Mucosa of stomach (tissue), 1 donor: ENCODE measurements around the gene MDM2.

Experiments used
- H3K27me3 ChIP-seq: one replicate; pipeline ENCODE4 v1.7.0; 2013; ENCODE audit warnings: mild to moderate bottlenecking, low read length; ENCODE audit not compliant: control insufficient read depth, insufficient read depth
- H3K36me3 ChIP-seq: one replicate; pipeline ENCODE4 v1.7.0; 2013; ENCODE audit warnings: low read length; ENCODE audit not compliant: control insufficient read depth, insufficient read depth
- H3K4me1 ChIP-seq: one replicate; pipeline ENCODE4 v1.7.0; 2013; ENCODE audit warnings: mild to moderate bottlenecking, low read length; ENCODE audit not compliant: control insufficient read depth, insufficient read depth
- H3K4me3 ChIP-seq: one replicate; pipeline ENCODE4 v1.7.0; 2013; ENCODE audit warnings: low read length
- H3K9ac ChIP-seq: one replicate; pipeline ENCODE4 v1.7.0; 2013; ENCODE audit warnings: mild to moderate bottlenecking, low read length, moderate library complexity
- H3K9me3 ChIP-seq: one replicate; pipeline ENCODE4 v1.7.0; 2013; ENCODE audit warnings: mild to moderate bottlenecking, low read length, moderate library complexity; ENCODE audit not compliant: control insufficient read depth
- donor health status: Pancreatic carcinoma.

The MDM2 gene

GRCh38 chr12:68893741-68894140, 85.8 kb downstream of the MDM2 start:
- Histone ChIP-seq H3K4me3 (no peak overlapping the region), H3K27me3 (no peaks in the 10 kb centered on the region), H3K4me1 (no peaks in the 10 kb centered on the region), H3K36me3 (no peaks in the 10 kb centered on the region), H3K9me3 (no peaks in the 10 kb centered on the region), H3K9ac (no peak overlapping the region)

DNA sequence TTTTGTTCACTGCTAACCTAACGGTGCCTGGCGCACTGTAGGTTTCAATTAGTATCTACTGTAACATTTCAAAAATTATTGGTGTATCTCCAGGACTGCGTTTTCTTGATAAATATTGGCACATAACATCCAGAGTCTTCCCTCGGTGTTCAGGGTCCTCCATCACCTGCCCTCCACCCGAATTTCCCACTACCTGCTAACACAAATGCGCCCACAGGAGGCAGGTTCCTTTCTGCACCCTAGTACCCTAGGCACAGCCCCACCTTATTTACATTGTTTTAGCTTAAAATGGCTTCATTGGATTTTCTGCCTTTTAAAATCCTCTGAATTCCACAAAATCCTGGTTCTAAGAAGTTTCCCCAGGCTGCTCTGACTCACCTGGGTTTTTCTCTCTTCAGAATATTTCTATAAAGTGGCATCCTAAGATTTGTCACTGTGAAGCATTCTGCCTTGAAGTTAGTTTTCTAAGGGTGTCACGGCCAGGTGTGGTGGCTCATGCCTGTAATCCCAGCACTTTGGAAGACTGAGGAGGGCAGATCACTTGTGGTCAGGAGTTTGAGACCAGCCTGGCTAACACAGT, 86.4 kb downstream of the MDM2 start:
- Histone ChIP-seq H3K9ac (no peak overlapping the region), H3K4me3 (no peak overlapping the region), H3K36me3 (no peaks in the 10 kb centered on the region), H3K4me1 (no peaks in the 10 kb centered on the region), H3K9me3 (no peaks in the 10 kb centered on the region), H3K27me3 (no peaks in the 10 kb centered on the region)

GRCh38 chr12:68896881-68897540, 89.0 kb downstream of the MDM2 start:
- H3K4me1 ChIP-seq, result no peaks in the 10 kb centered on the region

GRCh38 chr12:68899251-68899771, 91.3 kb downstream of the MDM2 start:
- Histone ChIP-seq H3K9ac (no peak overlapping the region), H3K36me3 (no peaks in the 10 kb centered on the region), H3K27me3 (no peaks in the 10 kb centered on the region), H3K4me3 (no peak overlapping the region), H3K9me3 (no peaks in the 10 kb centered on the region), H3K4me1 (no peaks in the 10 kb centered on the region)

More at GRCh38 chr12:68896881-68897540, 89.0 kb downstream of the MDM2 start:
- H3K9ac ChIP-seq, result no peak overlapping the region
- no peaks in the 10 kb centered on the region for H3K36me3 ChIP-seq
- no peaks in the 10 kb centered on the region for H3K9me3 ChIP-seq
- no peaks in the 10 kb centered on the region for H3K27me3 ChIP-seq
- H3K4me3 ChIP-seq, result no peak overlapping the region

- no peak overlapping the region for H3K4me3 ChIP-seq
- no peaks in the 10 kb centered on the region for H3K4me1 ChIP-seq
- H3K27me3 ChIP-seq, result no peaks in the 10 kb centered on the region
- H3K36me3 ChIP-seq, result no peaks in the 10 kb centered on the region
- no peaks in the 10 kb centered on the region for H3K9me3 ChIP-seq
- no peak overlapping the region for H3K9ac ChIP-seq
These were observed 92.3 kb downstream of the MDM2 start for GRCh38 chr12:68900241-68900640.
